ENCODE data around the gene FOXP1.

GRCh38 chr3:71563827-71564226, 19.7 kb downstream of the FOXP1 start:
- TF ChIP-seq CTCF (IDR thresholded peaks at IDR 0.05): no peak
- no peak for TF ChIP-seq POLR2A (IDR thresholded peaks at IDR 0.05)
- no peak for TF ChIP-seq POLR2AphosphoS5 (IDR thresholded peaks at IDR 0.05; ENCODE audit: insufficient read depth in 1 of 2, low read depth in 1 of 2)
